PFSK-1 (cell line): Measurements from ENCODE around the gene ANKMY2. TPM values are rescaled to one million over a fixed set of nuclear protein-coding genes. Genes with fewer than 3 reads are reported as not detected.
A peak's percentile ranks its signal among the peaks of the same experiment; 100 is the strongest.

ENCODE experiments used
- FOXP2 ChIP-seq: optimal IDR thresholded peaks from 2 replicates; pipeline ENCODE3; 2011; ENCODE audit warnings: borderline replicate concordance, control low read depth, inconsistent platforms; ENCODE audit not compliant: insufficient read depth; ENCODE audit errors: extremely low read length, extremely low read depth
- POLR2AphosphoS5 ChIP-seq: IDR thresholded peaks from 2 replicates; pipeline ENCODE4 v1.6.1; 2012; ENCODE audit warnings: low read depth, mild to moderate bottlenecking, control low read depth, low read length, moderate library complexity
- REST ChIP-seq, 2 experiments: IDR thresholded peaks; 2 replicates each; pipeline versions ENCODE4 v1.6.1 to v1.8.0; 2011 to 2012; ENCODE audit warnings: low read depth in 2 of 2, low read length in 2 of 2, control low read depth in 1 of 2, inconsistent platforms in 1 of 2, mild to moderate bottlenecking in 1 of 2, moderate library complexity in 1 of 2; ENCODE audit not compliant: insufficient read depth in 1 of 2
- SIN3A ChIP-seq: IDR thresholded peaks from 2 replicates; pipeline ENCODE4 v1.6.1; 2012; ENCODE audit warnings: mild to moderate bottlenecking, low read length, moderate library complexity, borderline replicate concordance; ENCODE audit not compliant: insufficient read depth
- TAF1 ChIP-seq: IDR thresholded peaks from 2 replicates; pipeline ENCODE4 v1.6.1; 2012; ENCODE audit warnings: low read length, control low read depth, borderline replicate concordance; ENCODE audit not compliant: insufficient read depth
- polyA plus RNA-seq: library from polyadenylated mRNA; unstranded; fragments of >200 nt; gene quantifications from one replicate; pipeline ENCODE4 v1.2.1, GENCODE V29; 2012; ENCODE audit warnings: low read depth, missing spikeins; ENCODE audit not compliant: insufficient read length

Gene ANKMY2
- 6.4 TPM for polyA plus RNA-seq

GRCh38 chr7:16645593-16646471 lies at the start of gene ANKMY2, which contains the start of gene BZW2:
Gene ANKMY2, minus strand, starts transcription at chr7:16645754. Its CDS starts 181 bp downstream, at chr7:16645573.
Gene BZW2, plus strand, starts transcription at chr7:16646181. Its CDS starts 19,263 bp downstream, at chr7:16665444.
- no peak for TF ChIP-seq SIN3A
- peak; percentile 96 for TF ChIP-seq TAF1
- TF ChIP-seq POLR2AphosphoS5: peak; percentile 95
- TF ChIP-seq REST (IDR thresholded peaks at IDR 0.05; ENCODE audit: insufficient read depth in 1 of 2, low read depth in 2 of 2, low read length in 2 of 2): peak; percentile 44 to 62; a peak in 1 of 4 replicates
- peak; percentile 74 for TF ChIP-seq FOXP2

- no peak for TF ChIP-seq REST (IDR thresholded peaks at IDR 0.05; ENCODE audit: insufficient read depth in 1 of 2, low read depth in 2 of 2, low read length in 2 of 2)
- no peak for TF ChIP-seq POLR2AphosphoS5
- no peak for TF ChIP-seq TAF1
- no peak for TF ChIP-seq FOXP2
- TF ChIP-seq SIN3A: no peak
Measured at GRCh38 chr7:16694806-16695205, 49.3 kb upstream of the ANKMY2 start.

- TF ChIP-seq SIN3A: no peak
Measured at GRCh38 chr7:16693601-16694318, 48.2 kb upstream of the ANKMY2 start.

- no peak for TF ChIP-seq REST (IDR thresholded peaks at IDR 0.05; ENCODE audit: insufficient read depth in 1 of 2, low read depth in 2 of 2, low read length in 2 of 2)
- no peak for TF ChIP-seq SIN3A
- TF ChIP-seq FOXP2: no peak
- no peak for TF ChIP-seq TAF1
- no peak for TF ChIP-seq POLR2AphosphoS5
Measured at GRCh38 chr7:16691241-16691640, 45.7 kb upstream of the ANKMY2 start.

- TF ChIP-seq FOXP2 (no peak), REST (IDR thresholded peaks at IDR 0.05; ENCODE audit: insufficient read depth in 1 of 2, low read depth in 2 of 2, low read length in 2 of 2) (no peak), TAF1 (no peak), POLR2AphosphoS5 (no peak), SIN3A (no peak)
Measured at GRCh38 chr7:16688249-16688648, 42.7 kb upstream of the ANKMY2 start.
